GM23338 (cell line): ENCODE results near the gene LCE1E. TPM values are rescaled to one million over a fixed set of nuclear protein-coding genes. Genes with fewer than 3 reads are reported as not detected.

ENCODE experiments used
- ATAC-seq: fragments of 200-7000 bp; cut with Tn5 transposase; 3 replicates; pipeline ENCODE4 v1.9.1; 2020
- DNase-seq: peaks from one replicate; pipeline ENCODE4 v3.0.0-alpha.2; 2015; ENCODE audit warnings: low spot score
- H2AFZ ChIP-seq: fragments of 200-600 bp; sonication (generic); 2 replicates; pipeline ENCODE4 v1.8.0; 2016; ENCODE audit warnings: antibody characterized with exemption, mild to moderate bottlenecking, moderate library complexity
- H3F3A ChIP-seq: fragments of 200-600 bp; sonication (generic); replicated peaks from 2 replicates; pipeline ENCODE4 v1.8.0; 2017; ENCODE audit warnings: antibody characterized with exemption, mixed run types, low read depth
- H3K27ac ChIP-seq: fragments of 200-600 bp; sonication (generic); 2 replicates; pipeline ENCODE4 v1.6.1; 2016; ENCODE audit warnings: low read depth
- H3K27me3 ChIP-seq: fragments of 200-600 bp; sonication (generic); 2 replicates; pipeline ENCODE4 v1.8.0; 2016; ENCODE audit warnings: mild to moderate bottlenecking, mixed run types, moderate library complexity; ENCODE audit not compliant: insufficient read depth
- H3K36me3 ChIP-seq: fragments of 200-600 bp; sonication (generic); 2 replicates; pipeline ENCODE4 v1.8.0; 2016; ENCODE audit warnings: mild to moderate bottlenecking; ENCODE audit not compliant: insufficient read depth
- H3K4me1 ChIP-seq: fragments of 200-600 bp; sonication (generic); 2 replicates; pipeline ENCODE4 v1.8.0; 2016; ENCODE audit warnings: mild to moderate bottlenecking, moderate library complexity; ENCODE audit not compliant: insufficient read depth
- H3K4me2 ChIP-seq: fragments of 200-600 bp; sonication (generic); 2 replicates; pipeline ENCODE4 v1.7.1; 2017; ENCODE audit warnings: mixed run types
- H3K4me3 ChIP-seq: fragments of 200-600 bp; sonication (generic); 2 replicates; pipeline ENCODE4 v1.6.1; 2016; ENCODE audit warnings: mixed run types
- H3K79me2 ChIP-seq: fragments of 200-600 bp; sonication (generic); replicated peaks from 2 replicates; pipeline ENCODE4 v1.8.0; 2017; ENCODE audit warnings: mild to moderate bottlenecking; ENCODE audit not compliant: insufficient read depth
- H3K9me2 ChIP-seq: fragments of 200-600 bp; sonication (generic); 2 replicates; pipeline ENCODE4 v1.8.0; 2017; ENCODE audit not compliant: insufficient read depth
- H4K20me1 ChIP-seq: fragments of 200-600 bp; sonication (generic); replicated peaks from 2 replicates; pipeline ENCODE4 v1.8.0; 2017; ENCODE audit warnings: mild to moderate bottlenecking; ENCODE audit not compliant: insufficient read depth
- H3K27ac Mint-ChIP-seq: 2 replicates; pipeline ENCODE4 v1.8.0; 2020; ENCODE audit warnings: inconsistent platforms, mild to moderate bottlenecking, moderate library complexity, mixed read lengths
- H3K27me3 Mint-ChIP-seq: 3 replicates; pipeline ENCODE4 v1.8.0; 2022; ENCODE audit warnings: low read depth, mild to moderate bottlenecking, moderate library complexity, mixed read lengths, inconsistent platforms; ENCODE audit not compliant: insufficient read depth, poor library complexity
- H3K36me3 Mint-ChIP-seq: 3 replicates; pipeline ENCODE4 v1.8.0; 2021; ENCODE audit warnings: low read depth, mild to moderate bottlenecking, inconsistent platforms, moderate library complexity, mixed read lengths
- H3K4me1 Mint-ChIP-seq: 3 replicates; pipeline ENCODE4 v1.8.0; 2020; ENCODE audit warnings: mild to moderate bottlenecking, inconsistent platforms, mixed read lengths
- H3K4me3 Mint-ChIP-seq: 3 replicates; pipeline ENCODE4 v1.8.0; 2021; ENCODE audit warnings: moderate library complexity, mild to moderate bottlenecking, inconsistent platforms, mixed read lengths
- H3K9me3 Mint-ChIP-seq: 3 replicates; pipeline ENCODE4 v1.8.0; 2020; ENCODE audit warnings: moderate library complexity, mild to moderate bottlenecking, inconsistent platforms, mixed read lengths
- EZH2 ChIP-seq: fragments of 200-600 bp; sonication (generic); IDR thresholded peaks from one replicate; pipeline ENCODE4 v1.8.0; 2017; ENCODE audit warnings: antibody characterized with exemption, mild to moderate bottlenecking, low read depth; ENCODE audit not compliant: unreplicated experiment
- EZH2phosphoT487 ChIP-seq: fragments of 200-600 bp; sonication (generic); IDR thresholded peaks from one replicate; pipeline ENCODE4 v1.8.1; 2018; ENCODE audit warnings: antibody characterized with exemption; ENCODE audit not compliant: unreplicated experiment
- JUNB ChIP-seq: IDR thresholded peaks from one replicate; pipeline ENCODE4 v1.6.1; 2016; ENCODE audit warnings: antibody characterized with exemption; ENCODE audit not compliant: unreplicated experiment
- NANOG ChIP-seq: IDR thresholded peaks from 2 replicates; pipeline ENCODE4 v1.6.1; 2016; ENCODE audit warnings: antibody characterized with exemption, borderline replicate concordance
- POLR2AphosphoS5 ChIP-seq: IDR thresholded peaks from 2 replicates; pipeline ENCODE4 v1.6.1; 2016; ENCODE audit warnings: antibody characterized with exemption, low read depth
- STAT1 ChIP-seq: IDR thresholded peaks from one replicate; pipeline ENCODE4 v1.6.1; 2016; ENCODE audit warnings: antibody characterized with exemption; ENCODE audit not compliant: unreplicated experiment
- ZNF114 ChIP-seq: fragments of 250-450 bp; sonication (Bioruptor Pico); IDR thresholded peaks from 2 replicates; pipeline ENCODE4 v1.5.0; 2020; ENCODE audit warnings: mild to moderate bottlenecking, moderate library complexity
- ZNF331 ChIP-seq: fragments of 250-450 bp; sonication (Bioruptor Pico); IDR thresholded peaks from 2 replicates; pipeline ENCODE4 v1.5.0; 2020; ENCODE audit warnings: low read depth, mild to moderate bottlenecking, moderate library complexity
- polyA plus RNA-seq: library from polyadenylated mRNA; unstranded; fragments of >200 nt; fragmentation: Nextera tagmentation; extraction: Ambion mirVana; gene quantifications from 2 replicates; pipeline ENCODE4 v1.2.1, GENCODE V29; 2016
- total RNA-seq: library from RNA; depleted of rRNA; stranded (reverse); fragments of >200 nt; shearing (Covaris generic); gene quantifications from 2 replicates; pipeline ENCODE4 v1.2.3, GENCODE V29; 2014
- TF ChIP-seq, protein P1 (sequence below): fragments of 250-450 bp; sonication (Bioruptor Pico); IDR thresholded peaks from 2 replicates; pipeline ENCODE4 v1.5.0; 2020; ENCODE audit warnings: mild to moderate bottlenecking, moderate library complexity
- TF ChIP-seq, protein P2 (sequence below), 2 experiments: fragments of 200-600 bp in 1 of 2; sonication (generic) in 1 of 2; conservative IDR thresholded peaks; 2 replicates each; pipeline versions ENCODE4 v1.5.1 to v1.6.1; 2016 to 2017; ENCODE audit warnings: antibody characterized with exemption in 2 of 2, low read depth in 2 of 2, mild to moderate bottlenecking in 2 of 2, moderate library complexity in 1 of 2

Gene LCE1E
- total and polyA plus RNA-seq, 2 experiments from 2014 or later = not detected

DNA sequence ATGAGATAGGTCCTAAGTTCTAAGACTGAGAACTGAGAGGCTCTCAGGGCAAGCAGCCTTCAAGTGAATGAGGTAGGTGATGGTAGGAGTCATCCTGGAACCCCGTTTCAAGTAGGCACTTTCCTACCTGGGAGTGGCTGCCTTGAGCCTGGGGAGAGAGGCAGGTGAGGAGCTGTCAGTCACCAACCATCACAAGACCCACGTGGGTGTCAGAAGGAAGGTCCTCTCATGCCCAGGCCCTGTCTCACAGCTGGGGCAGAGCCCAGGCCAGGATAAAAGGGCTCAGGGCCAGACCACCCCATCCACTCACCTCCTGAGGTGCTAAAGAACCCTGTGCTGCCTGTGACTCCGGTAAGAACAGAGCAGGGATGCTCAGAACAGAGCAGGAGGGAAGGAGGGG lies 10.4 kb downstream of the LCE1E start, which contains the start of gene LCE1D (continued):
- TF ChIP-seq, protein P1, sequence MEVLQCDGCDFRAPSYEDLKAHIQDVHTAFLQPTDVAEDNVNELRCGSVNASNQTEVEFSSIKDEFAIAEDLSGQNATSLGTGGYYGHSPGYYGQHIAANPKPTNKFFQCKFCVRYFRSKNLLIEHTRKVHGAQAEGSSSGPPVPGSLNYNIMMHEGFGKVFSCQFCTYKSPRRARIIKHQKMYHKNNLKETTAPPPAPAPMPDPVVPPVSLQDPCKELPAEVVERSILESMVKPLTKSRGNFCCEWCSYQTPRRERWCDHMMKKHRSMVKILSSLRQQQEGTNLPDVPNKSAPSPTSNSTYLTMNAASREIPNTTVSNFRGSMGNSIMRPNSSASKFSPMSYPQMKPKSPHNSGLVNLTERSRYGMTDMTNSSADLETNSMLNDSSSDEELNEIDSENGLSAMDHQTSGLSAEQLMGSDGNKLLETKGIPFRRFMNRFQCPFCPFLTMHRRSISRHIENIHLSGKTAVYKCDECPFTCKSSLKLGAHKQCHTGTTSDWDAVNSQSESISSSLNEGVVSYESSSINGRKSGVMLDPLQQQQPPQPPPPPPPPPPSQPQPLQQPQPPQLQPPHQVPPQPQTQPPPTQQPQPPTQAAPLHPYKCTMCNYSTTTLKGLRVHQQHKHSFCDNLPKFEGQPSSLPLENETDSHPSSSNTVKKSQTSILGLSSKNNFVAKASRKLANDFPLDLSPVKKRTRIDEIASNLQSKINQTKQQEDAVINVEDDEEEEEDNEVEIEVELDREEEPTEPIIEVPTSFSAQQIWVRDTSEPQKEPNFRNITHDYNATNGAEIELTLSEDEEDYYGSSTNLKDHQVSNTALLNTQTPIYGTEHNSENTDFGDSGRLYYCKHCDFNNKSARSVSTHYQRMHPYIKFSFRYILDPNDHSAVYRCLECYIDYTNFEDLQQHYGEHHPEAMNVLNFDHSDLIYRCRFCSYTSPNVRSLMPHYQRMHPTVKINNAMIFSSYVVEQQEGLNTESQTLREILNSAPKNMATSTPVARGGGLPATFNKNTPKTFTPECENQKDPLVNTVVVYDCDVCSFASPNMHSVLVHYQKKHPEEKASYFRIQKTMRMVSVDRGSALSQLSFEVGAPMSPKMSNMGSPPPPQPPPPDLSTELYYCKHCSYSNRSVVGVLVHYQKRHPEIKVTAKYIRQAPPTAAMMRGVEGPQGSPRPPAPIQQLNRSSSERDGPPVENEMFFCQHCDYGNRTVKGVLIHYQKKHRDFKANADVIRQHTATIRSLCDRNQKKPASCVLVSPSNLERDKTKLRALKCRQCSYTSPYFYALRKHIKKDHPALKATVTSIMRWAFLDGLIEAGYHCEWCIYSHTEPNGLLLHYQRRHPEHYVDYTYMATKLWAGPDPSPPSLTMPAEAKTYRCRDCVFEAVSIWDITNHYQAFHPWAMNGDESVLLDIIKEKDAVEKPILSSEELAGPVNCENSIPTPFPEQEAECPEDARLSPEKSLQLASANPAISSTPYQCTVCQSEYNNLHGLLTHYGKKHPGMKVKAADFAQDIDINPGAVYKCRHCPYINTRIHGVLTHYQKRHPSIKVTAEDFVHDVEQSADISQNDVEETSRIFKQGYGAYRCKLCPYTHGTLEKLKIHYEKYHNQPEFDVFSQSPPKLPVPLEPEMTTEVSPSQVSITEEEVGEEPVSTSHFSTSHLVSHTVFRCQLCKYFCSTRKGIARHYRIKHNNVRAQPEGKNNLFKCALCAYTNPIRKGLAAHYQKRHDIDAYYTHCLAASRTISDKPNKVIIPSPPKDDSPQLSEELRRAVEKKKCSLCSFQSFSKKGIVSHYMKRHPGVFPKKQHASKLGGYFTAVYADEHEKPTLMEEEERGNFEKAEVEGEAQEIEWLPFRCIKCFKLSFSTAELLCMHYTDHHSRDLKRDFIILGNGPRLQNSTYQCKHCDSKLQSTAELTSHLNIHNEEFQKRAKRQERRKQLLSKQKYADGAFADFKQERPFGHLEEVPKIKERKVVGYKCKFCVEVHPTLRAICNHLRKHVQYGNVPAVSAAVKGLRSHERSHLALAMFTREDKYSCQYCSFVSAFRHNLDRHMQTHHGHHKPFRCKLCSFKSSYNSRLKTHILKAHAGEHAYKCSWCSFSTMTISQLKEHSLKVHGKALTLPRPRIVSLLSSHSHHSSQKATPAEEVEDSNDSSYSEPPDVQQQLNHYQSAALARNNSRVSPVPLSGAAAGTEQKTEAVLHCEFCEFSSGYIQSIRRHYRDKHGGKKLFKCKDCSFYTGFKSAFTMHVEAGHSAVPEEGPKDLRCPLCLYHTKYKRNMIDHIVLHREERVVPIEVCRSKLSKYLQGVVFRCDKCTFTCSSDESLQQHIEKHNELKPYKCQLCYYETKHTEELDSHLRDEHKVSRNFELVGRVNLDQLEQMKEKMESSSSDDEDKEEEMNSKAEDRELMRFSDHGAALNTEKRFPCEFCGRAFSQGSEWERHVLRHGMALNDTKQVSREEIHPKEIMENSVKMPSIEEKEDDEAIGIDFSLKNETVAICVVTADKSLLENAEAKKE (CRISPR knock-in tag) = no peak
- no peak for TF ChIP-seq JUNB

DNA sequence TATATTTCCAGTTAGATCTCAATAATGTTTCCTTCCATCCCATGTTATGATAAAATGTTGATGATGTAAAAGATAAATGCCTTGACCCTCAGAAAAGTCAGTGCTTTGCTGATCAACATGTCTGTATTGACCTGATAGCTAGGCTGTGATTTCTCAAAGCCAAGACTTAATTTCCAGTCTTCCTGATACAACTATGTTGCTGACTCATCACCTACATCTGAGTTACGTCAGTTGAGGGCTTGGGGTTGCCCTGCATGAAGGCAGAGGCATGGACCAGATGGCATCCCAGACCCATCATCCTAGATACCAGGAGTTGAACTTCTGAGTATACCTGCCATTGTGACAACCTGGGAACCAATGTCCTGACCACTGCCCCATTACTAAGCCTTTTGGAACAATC lies 15.3 kb downstream of the LCE1E start:
- Histone ChIP-seq H3K4me2 (no peak overlapping the region), H4K20me1 (no peaks in the 10 kb centered on the region), H3K4me3 (no peak overlapping the region), H3K27me3 (no peaks in the 10 kb centered on the region), H2AFZ (no peak overlapping the region), H3K4me1 (no peaks in the 10 kb centered on the region), H3K27ac (no peak overlapping the region), H3K36me3 (no peaks in the 10 kb centered on the region), H3K79me2 (no peaks in the 10 kb centered on the region), H3K9me2 (no peaks in the 10 kb centered on the region; the same call in 1 of the 2 replicates), H3F3A (no peaks in the 10 kb centered on the region)
- Mint-ChIP-seq H3K36me3 (no peaks in the 10 kb centered on the region), H3K9me3 (no peaks in the 10 kb centered on the region), H3K4me3 (no peak overlapping the region), H3K27me3 (peaks cover 3% of the 10 kb centered on the region), H3K27ac (no peak overlapping the region), H3K4me1 (no peaks in the 10 kb centered on the region)
- no peak for ATAC-seq
- DNase-seq = no peak
- no peak for TF ChIP-seq EZH2
- TF ChIP-seq, protein P2, sequence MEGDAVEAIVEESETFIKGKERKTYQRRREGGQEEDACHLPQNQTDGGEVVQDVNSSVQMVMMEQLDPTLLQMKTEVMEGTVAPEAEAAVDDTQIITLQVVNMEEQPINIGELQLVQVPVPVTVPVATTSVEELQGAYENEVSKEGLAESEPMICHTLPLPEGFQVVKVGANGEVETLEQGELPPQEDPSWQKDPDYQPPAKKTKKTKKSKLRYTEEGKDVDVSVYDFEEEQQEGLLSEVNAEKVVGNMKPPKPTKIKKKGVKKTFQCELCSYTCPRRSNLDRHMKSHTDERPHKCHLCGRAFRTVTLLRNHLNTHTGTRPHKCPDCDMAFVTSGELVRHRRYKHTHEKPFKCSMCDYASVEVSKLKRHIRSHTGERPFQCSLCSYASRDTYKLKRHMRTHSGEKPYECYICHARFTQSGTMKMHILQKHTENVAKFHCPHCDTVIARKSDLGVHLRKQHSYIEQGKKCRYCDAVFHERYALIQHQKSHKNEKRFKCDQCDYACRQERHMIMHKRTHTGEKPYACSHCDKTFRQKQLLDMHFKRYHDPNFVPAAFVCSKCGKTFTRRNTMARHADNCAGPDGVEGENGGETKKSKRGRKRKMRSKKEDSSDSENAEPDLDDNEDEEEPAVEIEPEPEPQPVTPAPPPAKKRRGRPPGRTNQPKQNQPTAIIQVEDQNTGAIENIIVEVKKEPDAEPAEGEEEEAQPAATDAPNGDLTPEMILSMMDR (conservative IDR thresholded peaks at IDR 0.05; ENCODE audit: low read depth in 2 of 2) = no peak
- TF ChIP-seq EZH2phosphoT487 = no peak
- no peak for TF ChIP-seq POLR2AphosphoS5
- no peak for TF ChIP-seq ZNF331 (CRISPR knock-in tag)
- TF ChIP-seq STAT1 = no peak
- no peak for TF ChIP-seq NANOG
- no peak for TF ChIP-seq ZNF114 (CRISPR knock-in tag)
